ENCODE measurements around the gene GNG12. TPM values are rescaled to one million over a fixed set of nuclear protein-coding genes. Genes with fewer than 3 reads are reported as not detected.

GNG12 gene
- total and polyA plus RNA-seq, 9 of the 15 experiments (the other 6 are each of a cell fraction or from before 2014, with no cell fraction given) = 2.6 to 6.0 (median 4.1) TPM

GRCh38 chr1:67683766-67684525 lies 149.3 kb downstream of the GNG12 start (continued):
- no peak for TF ChIP-seq THRAP3 (IDR thresholded peaks at IDR 0.05; ENCODE audit: borderline replicate concordance)
- no peak for TF ChIP-seq ZBTB34 (CRISPR knock-in tag; IDR thresholded peaks at IDR 0.05)
- peak; percentile 44 for TF ChIP-seq MAFG (tag; conservative IDR thresholded peaks at IDR 0.05)
- peak in 1 of 3 experiments; percentile 35 for TF ChIP-seq YY1 (IDR thresholded peaks at IDR 0.05; ENCODE audit: borderline replicate concordance in 1 of 3, control insufficient read depth in 1 of 3, extremely low read depth in 1 of 3, insufficient read depth in 3 of 3, insufficient read length in 1 of 3, insufficient replicate concordance in 2 of 3, low read depth in 1 of 3, low read length in 2 of 3)
- peak; percentile 56; the same call in 1 of the 2 replicates for TF ChIP-seq JUN (IDR thresholded peaks at IDR 0.05; ENCODE audit: borderline replicate concordance, low read depth, low read length)
- no peak for TF ChIP-seq JUN (CRISPR knock-in tag; IDR thresholded peaks at IDR 0.05; ENCODE audit: borderline replicate concordance)
- TF ChIP-seq MYBL2 (IDR thresholded peaks at IDR 0.05; ENCODE audit: low read depth) = 0 out of 2 replicates have a peak, but pooled peaks have one; percentile 27
- TF ChIP-seq MYBL2 (CRISPR knock-in tag; IDR thresholded peaks at IDR 0.05; ENCODE audit: borderline replicate concordance) = no peak
- no peak for TF ChIP-seq TFAM (CRISPR knock-in tag; conservative IDR thresholded peaks at IDR 0.05)
- 0 out of 2 replicates have a peak, but pooled peaks have one; percentile 28 for TF ChIP-seq AFF4 (CRISPR knock-in tag; IDR thresholded peaks at IDR 0.05)
- no peak for TF ChIP-seq HDGF (IDR thresholded peaks at IDR 0.05)
- TF ChIP-seq CHD2 (IDR thresholded peaks at IDR 0.05; ENCODE audit: low read depth, low read length) = no peak
- no peak for TF ChIP-seq ZNF668 (CRISPR knock-in tag; IDR thresholded peaks at IDR 0.05)
- TF ChIP-seq POLR3A (IDR thresholded peaks at IDR 0.05; ENCODE audit: borderline replicate concordance, extremely low read depth, insufficient read depth, insufficient read length) = no peak
- TF ChIP-seq NFRKB (IDR thresholded peaks at IDR 0.05; ENCODE audit: low read depth) = 0 out of 2 replicates have a peak, but pooled peaks have one; percentile 73
- TF ChIP-seq MXI1 (IDR thresholded peaks at IDR 0.05; ENCODE audit: low read depth, low read length) = no peak
- peak; percentile 41; the same call in 1 of the 2 replicates for TF ChIP-seq GABPB1 (CRISPR knock-in tag; IDR thresholded peaks at IDR 0.05)
- no peak for TF ChIP-seq MBD2 (IDR thresholded peaks at IDR 0.05; ENCODE audit: borderline replicate concordance, low read depth)
- TF ChIP-seq TFAP4 (CRISPR knock-in tag; IDR thresholded peaks at IDR 0.05; ENCODE audit: borderline replicate concordance) = 0 out of 2 replicates have a peak, but pooled peaks have one; percentile 19
- no peak for TF ChIP-seq TCFL5 (CRISPR knock-in tag; conservative IDR thresholded peaks at IDR 0.05)
- TF ChIP-seq SNIP1 (IDR thresholded peaks at IDR 0.05; ENCODE audit: low read depth) = no peak
- no peak for TF ChIP-seq RBM22 (IDR thresholded peaks at IDR 0.05; ENCODE audit: low read depth, low read length, poor library complexity, severe bottlenecking)

All from K562 (cell line).